ENCODE results near the gene PRDM15.

PRDM15 gene

GRCh38 chr21:41834926-41835663 lies 44.0 kb downstream of the PRDM15 start:
- peaks cover 46% of the 10 kb centered on the region for H3K36me3 ChIP-seq (ENCODE audit: control insufficient read depth, insufficient read depth, low read length, severe bottlenecking)
- no peak overlapping the region for H3K9ac ChIP-seq (ENCODE audit: low read length)
- H3K9me3 ChIP-seq (ENCODE audit: control insufficient read depth, low read length), result no peaks in the 10 kb centered on the region
- H3K27me3 ChIP-seq (replicated peaks; ENCODE audit: control insufficient read depth, insufficient read depth, low read length), result no peaks in the 10 kb centered on the region
- DNase-seq (ENCODE audit: low read depth), result no peak
- H3K4me1 ChIP-seq (ENCODE audit: control insufficient read depth, insufficient read depth, low read length), result no peaks in the 10 kb centered on the region
- no peak overlapping the region for H3K4me3 ChIP-seq (ENCODE audit: low read length)

- Histone ChIP-seq H3K9me3 (ENCODE audit: control insufficient read depth, low read length) (no peaks in the 10 kb centered on the region), H3K36me3 (ENCODE audit: control insufficient read depth, insufficient read depth, low read length, severe bottlenecking) (peaks cover 46% of the 10 kb centered on the region), H3K4me3 (ENCODE audit: low read length) (no peak overlapping the region), H3K27me3 (replicated peaks; ENCODE audit: control insufficient read depth, insufficient read depth, low read length) (no peaks in the 10 kb centered on the region), H3K9ac (ENCODE audit: low read length) (no peak overlapping the region), H3K4me1 (ENCODE audit: control insufficient read depth, insufficient read depth, low read length) (no peaks in the 10 kb centered on the region)
- DNase-seq (ENCODE audit: low read depth), result no peak
Observed at GRCh38 chr21:41834252-41834925, 44.8 kb downstream of the PRDM15 start.

- Histone ChIP-seq H3K36me3 (ENCODE audit: control insufficient read depth, insufficient read depth, low read length, severe bottlenecking) (peaks cover 40% of the 10 kb centered on the region), H3K27me3 (replicated peaks; ENCODE audit: control insufficient read depth, insufficient read depth, low read length) (no peaks in the 10 kb centered on the region), H3K9ac (ENCODE audit: low read length) (no peak overlapping the region), H3K9me3 (ENCODE audit: control insufficient read depth, low read length) (no peaks in the 10 kb centered on the region), H3K4me3 (ENCODE audit: low read length) (no peak overlapping the region), H3K4me1 (ENCODE audit: control insufficient read depth, insufficient read depth, low read length) (no peaks in the 10 kb centered on the region)
- no peak for DNase-seq (ENCODE audit: low read depth)
Observed at GRCh38 chr21:41833497-41834115, 45.5 kb downstream of the PRDM15 start.

- Histone ChIP-seq H3K9ac (ENCODE audit: low read length) (no peak overlapping the region), H3K9me3 (ENCODE audit: control insufficient read depth, low read length) (no peaks in the 10 kb centered on the region), H3K36me3 (ENCODE audit: control insufficient read depth, insufficient read depth, low read length, severe bottlenecking) (peaks cover 39% of the 10 kb centered on the region), H3K4me1 (ENCODE audit: control insufficient read depth, insufficient read depth, low read length) (no peaks in the 10 kb centered on the region), H3K4me3 (ENCODE audit: low read length) (no peak overlapping the region), H3K27me3 (replicated peaks; ENCODE audit: control insufficient read depth, insufficient read depth, low read length) (no peaks in the 10 kb centered on the region)
- DNase-seq (ENCODE audit: low read depth), result no peak
Observed at GRCh38 chr21:41832596-41833496, 46.3 kb downstream of the PRDM15 start.

GRCh38 chr21:41831866-41832595 lies 47.1 kb downstream of the PRDM15 start:
- Histone ChIP-seq H3K36me3 (ENCODE audit: control insufficient read depth, insufficient read depth, low read length, severe bottlenecking) (peaks cover 33% of the 10 kb centered on the region), H3K27me3 (replicated peaks; ENCODE audit: control insufficient read depth, insufficient read depth, low read length) (no peaks in the 10 kb centered on the region), H3K4me3 (ENCODE audit: low read length) (no peak overlapping the region), H3K9me3 (ENCODE audit: control insufficient read depth, low read length) (no peaks in the 10 kb centered on the region), H3K4me1 (ENCODE audit: control insufficient read depth, insufficient read depth, low read length) (no peaks in the 10 kb centered on the region), H3K9ac (ENCODE audit: low read length) (no peak overlapping the region)
- DNase-seq (ENCODE audit: low read depth), result no peak

- Histone ChIP-seq H3K9me3 (ENCODE audit: control insufficient read depth, low read length) (no peaks in the 10 kb centered on the region), H3K27me3 (replicated peaks; ENCODE audit: control insufficient read depth, insufficient read depth, low read length) (no peaks in the 10 kb centered on the region), H3K36me3 (ENCODE audit: control insufficient read depth, insufficient read depth, low read length, severe bottlenecking) (peaks cover 34% of the 10 kb centered on the region), H3K9ac (ENCODE audit: low read length) (no peak overlapping the region), H3K4me3 (ENCODE audit: low read length) (no peak overlapping the region), H3K4me1 (ENCODE audit: control insufficient read depth, insufficient read depth, low read length) (no peaks in the 10 kb centered on the region)
- DNase-seq (ENCODE audit: low read depth), result no peak
Observed at GRCh38 chr21:41831453-41831831, 47.7 kb downstream of the PRDM15 start.

- H3K9ac ChIP-seq (ENCODE audit: low read length), result no peak overlapping the region
- peaks cover 34% of the 10 kb centered on the region for H3K36me3 ChIP-seq (ENCODE audit: control insufficient read depth, insufficient read depth, low read length, severe bottlenecking)
- H3K4me3 ChIP-seq (ENCODE audit: low read length), result no peak overlapping the region
- H3K4me1 ChIP-seq (ENCODE audit: control insufficient read depth, insufficient read depth, low read length), result no peaks in the 10 kb centered on the region
- no peaks in the 10 kb centered on the region for H3K9me3 ChIP-seq (ENCODE audit: control insufficient read depth, low read length)
- no peak for DNase-seq (ENCODE audit: low read depth)
- no peaks in the 10 kb centered on the region for H3K27me3 ChIP-seq (replicated peaks; ENCODE audit: control insufficient read depth, insufficient read depth, low read length)
Observed at GRCh38 chr21:41830764-41831452, 48.2 kb downstream of the PRDM15 start.

- Histone ChIP-seq H3K4me1 (ENCODE audit: control insufficient read depth, insufficient read depth, low read length) (no peaks in the 10 kb centered on the region), H3K9me3 (ENCODE audit: control insufficient read depth, low read length) (no peaks in the 10 kb centered on the region), H3K4me3 (ENCODE audit: low read length) (no peak overlapping the region), H3K36me3 (ENCODE audit: control insufficient read depth, insufficient read depth, low read length, severe bottlenecking) (peaks cover 38% of the 10 kb centered on the region), H3K27me3 (replicated peaks; ENCODE audit: control insufficient read depth, insufficient read depth, low read length) (no peaks in the 10 kb centered on the region), H3K9ac (ENCODE audit: low read length) (no peak overlapping the region)
- DNase-seq (ENCODE audit: low read depth), result no peak
Observed at GRCh38 chr21:41830145-41830707, 48.9 kb downstream of the PRDM15 start.

GRCh38 chr21:41828884-41829360 lies 50.2 kb downstream of the PRDM15 start:
- Histone ChIP-seq H3K9ac (ENCODE audit: low read length) (no peak overlapping the region), H3K4me3 (ENCODE audit: low read length) (no peak overlapping the region), H3K4me1 (ENCODE audit: control insufficient read depth, insufficient read depth, low read length) (no peaks in the 10 kb centered on the region), H3K9me3 (ENCODE audit: control insufficient read depth, low read length) (no peaks in the 10 kb centered on the region), H3K27me3 (replicated peaks; ENCODE audit: control insufficient read depth, insufficient read depth, low read length) (no peaks in the 10 kb centered on the region), H3K36me3 (ENCODE audit: control insufficient read depth, insufficient read depth, low read length, severe bottlenecking) (peaks cover 35% of the 10 kb centered on the region)
- no peak for DNase-seq (ENCODE audit: low read depth)
